ENCODE measurements around the gene NRL. TPM values are rescaled to one million over a fixed set of nuclear protein-coding genes. Genes with fewer than 3 reads are reported as not detected.

The NRL gene
- total RNA-seq, 1 donor from 2014 or later: 1.9 TPM

- Mint-ChIP-seq H3K4me3 (ENCODE audit: unreplicated experiment) (no peak overlapping the region), H3K27ac (ENCODE audit: unreplicated experiment) (peak overlapping the region; percentile 41), H3K9me3 (ENCODE audit: unreplicated experiment) (no peaks in the 10 kb centered on the region), H3K27me3 (ENCODE audit: unreplicated experiment) (no peaks in the 10 kb centered on the region), H3K4me1 (ENCODE audit: unreplicated experiment) (peaks cover 34% of the 10 kb centered on the region), H3K36me3 (ENCODE audit: unreplicated experiment) (peaks cover 19% of the 10 kb centered on the region)
- no peak for DNase-seq (ENCODE audit: extremely low spot score, unreplicated experiment)
- no peak for TF ChIP-seq CTCF (IDR thresholded peaks at IDR 0.05)
These were observed 23.9 kb upstream of the NRL start for GRCh38 chr14:24138396-24139271.

GRCh38 chr14:24137529-24138395, 23.0 kb upstream of the NRL start:
- no peaks in the 10 kb centered on the region for H3K27me3 Mint-ChIP-seq (ENCODE audit: unreplicated experiment)
- TF ChIP-seq CTCF (IDR thresholded peaks at IDR 0.05): no peak
- H3K9me3 Mint-ChIP-seq (ENCODE audit: unreplicated experiment): no peaks in the 10 kb centered on the region
- peaks cover 19% of the 10 kb centered on the region for H3K36me3 Mint-ChIP-seq (ENCODE audit: unreplicated experiment)
- no peak for DNase-seq (ENCODE audit: extremely low spot score, unreplicated experiment)
- H3K4me1 Mint-ChIP-seq (ENCODE audit: unreplicated experiment): peaks cover 33% of the 10 kb centered on the region
- peak overlapping the region; percentile 79 for H3K4me3 Mint-ChIP-seq (ENCODE audit: unreplicated experiment)
- peak overlapping the region; percentile 81 for H3K27ac Mint-ChIP-seq (ENCODE audit: unreplicated experiment)

GRCh38 chr14:24136684-24137528, 22.2 kb upstream of the NRL start:
- no peak for DNase-seq (ENCODE audit: extremely low spot score, unreplicated experiment)
- Mint-ChIP-seq H3K4me1 (ENCODE audit: unreplicated experiment) (peaks cover 29% of the 10 kb centered on the region), H3K27ac (ENCODE audit: unreplicated experiment) (peak overlapping the region; percentile 81), H3K4me3 (ENCODE audit: unreplicated experiment) (peak overlapping the region; percentile 79), H3K36me3 (ENCODE audit: unreplicated experiment) (peaks cover 19% of the 10 kb centered on the region), H3K9me3 (ENCODE audit: unreplicated experiment) (no peaks in the 10 kb centered on the region), H3K27me3 (ENCODE audit: unreplicated experiment) (no peaks in the 10 kb centered on the region)
- no peak for TF ChIP-seq CTCF (IDR thresholded peaks at IDR 0.05)

GRCh38 chr14:24135834-24136683, 21.3 kb upstream of the NRL start, which contains the start of gene PSME1:
PSME1 (plus strand) TSS chr14:24136194; CDS start chr14:24136263, 69 bp downstream.
- H3K27ac Mint-ChIP-seq (ENCODE audit: unreplicated experiment): peak within 1 kb of the TSS; percentile 81
- no peaks in the 10 kb centered on the region for H3K27me3 Mint-ChIP-seq (ENCODE audit: unreplicated experiment)
- H3K36me3 Mint-ChIP-seq (ENCODE audit: unreplicated experiment): peaks cover 19% of the 10 kb centered on the region
- H3K4me1 Mint-ChIP-seq (ENCODE audit: unreplicated experiment): peaks cover 28% of the 10 kb centered on the region
- peak within 1 kb of the TSS; percentile 79 for H3K4me3 Mint-ChIP-seq (ENCODE audit: unreplicated experiment)
- TF ChIP-seq CTCF (IDR thresholded peaks at IDR 0.05): no peak
- DNase-seq (ENCODE audit: extremely low spot score, unreplicated experiment): peak; percentile 97
- H3K9me3 Mint-ChIP-seq (ENCODE audit: unreplicated experiment): no peaks in the 10 kb centered on the region

All from osteocyte (in vitro differentiated cells).